Osteocyte (in vitro differentiated cells): ENCODE measurements around the gene GAS7. TPM values are rescaled to one million over a fixed set of nuclear protein-coding genes. Genes with fewer than 3 reads are reported as not detected.

ENCODE experiments used
- DNase-seq: peaks from one replicate; pipeline ENCODE4 v3.0.0; 2021; ENCODE audit warnings: mixed read lengths; ENCODE audit not compliant: unreplicated experiment; ENCODE audit errors: extremely low spot score
- H3K27ac Mint-ChIP-seq: one replicate; pipeline ENCODE4 v1.8.0; 2021; ENCODE audit warnings: mild to moderate bottlenecking, mixed read lengths; ENCODE audit not compliant: unreplicated experiment
- H3K27me3 Mint-ChIP-seq: one replicate; pipeline ENCODE4 v1.8.0; 2021; ENCODE audit warnings: mixed read lengths; ENCODE audit not compliant: unreplicated experiment
- H3K36me3 Mint-ChIP-seq: one replicate; pipeline ENCODE4 v1.8.0; 2021; ENCODE audit warnings: mixed read lengths; ENCODE audit not compliant: unreplicated experiment
- H3K4me1 Mint-ChIP-seq: one replicate; pipeline ENCODE4 v1.8.0; 2021; ENCODE audit warnings: mixed read lengths; ENCODE audit not compliant: unreplicated experiment
- H3K4me3 Mint-ChIP-seq: one replicate; pipeline ENCODE4 v1.8.0; 2021; ENCODE audit warnings: mild to moderate bottlenecking, moderate library complexity, mixed read lengths; ENCODE audit not compliant: unreplicated experiment
- H3K9me3 Mint-ChIP-seq: one replicate; pipeline ENCODE4 v1.8.0; 2021; ENCODE audit warnings: mixed read lengths; ENCODE audit not compliant: unreplicated experiment
- CTCF ChIP-seq: fragments of 200-600 bp; sonication (generic); IDR thresholded peaks from 2 replicates; pipeline ENCODE4 v1.5.0; 2021; ENCODE audit warnings: antibody characterized with exemption, mild to moderate bottlenecking, moderate library complexity
- total RNA-seq: library from RNA; stranded (reverse); gene quantifications from 2 replicates; pipeline ENCODE4 v1.2.1, GENCODE V29; 2021

Gene GAS7
- total RNA-seq, 1 donor from 2014 or later, result 18.1 TPM

- DNase-seq, result no peak
- Mint-ChIP-seq H3K27me3 (peaks cover 26% of the 10 kb centered on the region), H3K9me3 (peaks cover 16% of the 10 kb centered on the region), H3K27ac (no peak overlapping the region), H3K36me3 (peaks cover 2% of the 10 kb centered on the region), H3K4me1 (peaks cover 12% of the 10 kb centered on the region), H3K4me3 (peak overlapping the region; percentile 60)
- no peak for TF ChIP-seq CTCF
Observed at GRCh38 chr17:10196941-10197340, 1.5 kb downstream of the GAS7 start.

- H3K27me3 Mint-ChIP-seq, result peaks cover 24% of the 10 kb centered on the region
- H3K4me3 Mint-ChIP-seq, result peak overlapping the region; percentile 60
Observed at GRCh38 chr17:10196384-10196895, 2.0 kb downstream of the GAS7 start.

GRCh38 chr17:10195090-10195805 lies 3.2 kb downstream of the GAS7 start:
- Mint-ChIP-seq H3K27me3 (peaks cover 12% of the 10 kb centered on the region), H3K4me3 (no peak overlapping the region), H3K9me3 (peaks cover 16% of the 10 kb centered on the region), H3K27ac (no peak overlapping the region), H3K4me1 (peaks cover 12% of the 10 kb centered on the region), H3K36me3 (peaks cover 2% of the 10 kb centered on the region)
- no peak for DNase-seq
- no peak for TF ChIP-seq CTCF

More at GRCh38 chr17:10196384-10196895, 2.0 kb downstream of the GAS7 start:
- H3K4me1 Mint-ChIP-seq, result peaks cover 12% of the 10 kb centered on the region
- no peak for DNase-seq
- no peak for TF ChIP-seq CTCF
- H3K36me3 Mint-ChIP-seq, result peaks cover 2% of the 10 kb centered on the region
- peaks cover 16% of the 10 kb centered on the region for H3K9me3 Mint-ChIP-seq
- H3K27ac Mint-ChIP-seq, result no peak overlapping the region

- no peak overlapping the region for H3K4me3 Mint-ChIP-seq
Observed at GRCh38 chr17:10193632-10194031, 4.8 kb downstream of the GAS7 start.

More at GRCh38 chr17:10193632-10194031, 4.8 kb downstream of the GAS7 start:
- no peak for TF ChIP-seq CTCF
- DNase-seq, result no peak
- H3K36me3 Mint-ChIP-seq, result peaks cover 2% of the 10 kb centered on the region
- H3K4me1 Mint-ChIP-seq, result peaks cover 5% of the 10 kb centered on the region
- H3K27ac Mint-ChIP-seq, result no peak overlapping the region
- peaks cover 10% of the 10 kb centered on the region for H3K27me3 Mint-ChIP-seq
- H3K9me3 Mint-ChIP-seq, result peaks cover 16% of the 10 kb centered on the region
